ENCODE data around the gene PDE6H.

PDE6H gene

GRCh38 chr12:14965221-14965620 lies 7.6 kb upstream of the PDE6H start:
- FAIRE-seq, result no peak

GRCh38 chr12:14968478-14968877 lies 4.4 kb upstream of the PDE6H start:
- FAIRE-seq (no peak), DNase-seq (ENCODE audit: extremely low spot score, insufficient read length, low read depth) (no peak)

More at GRCh38 chr12:14965221-14965620, 7.6 kb upstream of the PDE6H start:
- no peak for DNase-seq (ENCODE audit: extremely low spot score, insufficient read length, low read depth)

- FAIRE-seq (no peak), DNase-seq (ENCODE audit: extremely low spot score, insufficient read length, low read depth) (no peak)
These were observed 2.4 kb upstream of the PDE6H start for GRCh38 chr12:14970473-14970872.

GRCh38 chr12:14974633-14975032 lies 1.8 kb downstream of the PDE6H start:
- DNase-seq (ENCODE audit: extremely low spot score, insufficient read length, low read depth), result no peak
- FAIRE-seq, result no peak

GRCh38 chr12:14975457-14975856 lies 2.6 kb downstream of the PDE6H start:
- DNase-seq (ENCODE audit: extremely low spot score, insufficient read length, low read depth) (no peak), FAIRE-seq (no peak)

GRCh38 chr12:14976658-14977057 lies 3.8 kb downstream of the PDE6H start:
- FAIRE-seq, result no peak

GRCh38 chr12:14979468-14979867 lies 6.6 kb downstream of the PDE6H start:
- FAIRE-seq (no peak), DNase-seq (ENCODE audit: extremely low spot score, insufficient read length, low read depth) (no peak)

More at GRCh38 chr12:14976658-14977057, 3.8 kb downstream of the PDE6H start:
- no peak for DNase-seq (ENCODE audit: extremely low spot score, insufficient read length, low read depth)

- DNase-seq (ENCODE audit: extremely low spot score, insufficient read length, low read depth) (no peak), FAIRE-seq (no peak)
These were observed 8.2 kb downstream of the PDE6H start for GRCh38 chr12:14981049-14981448.

- DNase-seq (ENCODE audit: extremely low spot score, insufficient read length, low read depth), result no peak
- FAIRE-seq, result no peak
These were observed 9.7 kb downstream of the PDE6H start for GRCh38 chr12:14982562-14982961.

- FAIRE-seq, result peak; percentile 35
- no peak for DNase-seq (ENCODE audit: extremely low spot score, insufficient read length, low read depth)
These were observed 10.1 kb downstream of the PDE6H start for GRCh38 chr12:14982991-14983390.

- FAIRE-seq, result no peak
These were observed 11.2 kb downstream of the PDE6H start for GRCh38 chr12:14984036-14984435.

GRCh38 chr12:14984766-14985285 lies 12.0 kb downstream of the PDE6H start:
- DNase-seq (ENCODE audit: extremely low spot score, insufficient read length, low read depth) (no peak), FAIRE-seq (no peak)

More at GRCh38 chr12:14984036-14984435, 11.2 kb downstream of the PDE6H start:
- no peak for DNase-seq (ENCODE audit: extremely low spot score, insufficient read length, low read depth)

GRCh38 chr12:14986449-14986848 lies 13.6 kb downstream of the PDE6H start:
- no peak for FAIRE-seq
- DNase-seq (ENCODE audit: extremely low spot score, insufficient read length, low read depth), result no peak

- DNase-seq (ENCODE audit: extremely low spot score, insufficient read length, low read depth), result no peak
- peak; percentile 67 for FAIRE-seq
These were observed 15.2 kb downstream of the PDE6H start for GRCh38 chr12:14988035-14988434.

GRCh38 chr12:14989790-14990189 lies 16.9 kb downstream of the PDE6H start:
- DNase-seq (ENCODE audit: extremely low spot score, insufficient read length, low read depth) (no peak), FAIRE-seq (peak; percentile 35)

- FAIRE-seq, result no peak
- no peak for DNase-seq (ENCODE audit: extremely low spot score, insufficient read length, low read depth)
These were observed 18.2 kb downstream of the PDE6H start for GRCh38 chr12:14991069-14991468.

- FAIRE-seq, result no peak
- no peak for DNase-seq (ENCODE audit: extremely low spot score, insufficient read length, low read depth)
These were observed 19.8 kb downstream of the PDE6H start for GRCh38 chr12:14992673-14993072.

- FAIRE-seq (no peak), DNase-seq (ENCODE audit: extremely low spot score, insufficient read length, low read depth) (no peak)
These were observed 20.3 kb downstream of the PDE6H start for GRCh38 chr12:14993117-14993516.

GRCh38 chr12:14993537-14994266 lies 20.9 kb downstream of the PDE6H start:
- FAIRE-seq (peak; percentile 54), DNase-seq (ENCODE audit: extremely low spot score, insufficient read length, low read depth) (no peak)

- FAIRE-seq (no peak), DNase-seq (ENCODE audit: extremely low spot score, insufficient read length, low read depth) (no peak)
These were observed 21.8 kb downstream of the PDE6H start for GRCh38 chr12:14994610-14995009.

- FAIRE-seq, result peak; percentile 80
- no peak for DNase-seq (ENCODE audit: extremely low spot score, insufficient read length, low read depth)
These were observed 23.0 kb downstream of the PDE6H start for GRCh38 chr12:14995583-14996425.
